ENCODE measurements around the gene CORO2A. TPM values are rescaled to one million over a fixed set of nuclear protein-coding genes. Genes with fewer than 3 reads are reported as not detected.

CORO2A gene
- total and polyA plus RNA-seq, 2 of the 4 experiments (the other 2 are of a cell fraction), result 1.9 to 2.2 TPM

- DNase-seq, result no peak
- no TSS peak for BruUV-seq (replicated peaks)
- Histone ChIP-seq H3K9me3 (ENCODE audit: control insufficient read depth, insufficient read depth, low read length) (no peaks in the 10 kb centered on the region), H2AK9ac (replicated peaks; ENCODE audit: low read depth, low read length, poor library complexity) (peak overlapping the region; percentile 58), H3K36me3 (ENCODE audit: control insufficient read depth, insufficient read depth, low read length) (peaks cover 17% of the 10 kb centered on the region), H3K27ac (ENCODE audit: insufficient read depth, low read length) (no peak overlapping the region), H3K56ac (ENCODE audit: extremely low read depth, insufficient read depth, low read length) (no peak overlapping the region; the same call in 1 of the 2 replicates), H3K9ac (ENCODE audit: low read depth, low read length) (no peak overlapping the region), H2BK5ac (ENCODE audit: low read depth, low read length, poor library complexity, severe bottlenecking) (peak overlapping the region; percentile 36), H4K8ac (ENCODE audit: low read depth in 2 of 2, low read length in 2 of 2) (no peak overlapping the region), H3K4me3 (ENCODE audit: insufficient read depth, low read depth, low read length) (no peak overlapping the region), H3K4ac (ENCODE audit: low read depth, low read length) (peak overlapping the region; percentile 29; the same call in 1 of the 2 replicates), H3K18ac (ENCODE audit: low read depth, low read length) (no peak overlapping the region), H3K23ac (ENCODE audit: low read depth, low read length) (peak overlapping the region; percentile 56), H3K9me1 (ENCODE audit: insufficient read depth, low read length) (peaks cover 19% of the 10 kb centered on the region), H3K79me1 (ENCODE audit: low read depth in 1 of 2, low read length in 2 of 2) (peaks cover 6 to 51% of the 10 kb centered on the region in 2 experiments), H3K14ac (replicated peaks; ENCODE audit: low read depth, low read length) (peak overlapping the region; percentile 69), H2BK15ac (ENCODE audit: low read depth, low read length) (no peak overlapping the region), H2BK120ac (ENCODE audit: low read depth, low read length) (no peak overlapping the region), H4K91ac (ENCODE audit: insufficient read depth, low read depth, low read length) (no peak overlapping the region), H3K27me3 (ENCODE audit: control insufficient read depth, insufficient read depth, low read length) (no peaks in the 10 kb centered on the region), H4K20me1 (ENCODE audit: insufficient read depth, low read length) (no peaks in the 10 kb centered on the region), H3K4me1 (ENCODE audit: control insufficient read depth, insufficient read depth, low read length) (peaks cover 6% of the 10 kb centered on the region), H2BK20ac (ENCODE audit: low read depth, low read length) (no peak overlapping the region; the same call in 1 of the 2 replicates), H4K5ac (ENCODE audit: low read depth, low read length) (no peak overlapping the region), H3K4me2 (ENCODE audit: low read depth, low read length) (no peak overlapping the region), H2AFZ (replicated peaks; ENCODE audit: low read length, poor library complexity) (no peak overlapping the region), H2AK5ac (ENCODE audit: low read depth, low read length) (no peak overlapping the region)
- TF ChIP-seq, protein P1, sequence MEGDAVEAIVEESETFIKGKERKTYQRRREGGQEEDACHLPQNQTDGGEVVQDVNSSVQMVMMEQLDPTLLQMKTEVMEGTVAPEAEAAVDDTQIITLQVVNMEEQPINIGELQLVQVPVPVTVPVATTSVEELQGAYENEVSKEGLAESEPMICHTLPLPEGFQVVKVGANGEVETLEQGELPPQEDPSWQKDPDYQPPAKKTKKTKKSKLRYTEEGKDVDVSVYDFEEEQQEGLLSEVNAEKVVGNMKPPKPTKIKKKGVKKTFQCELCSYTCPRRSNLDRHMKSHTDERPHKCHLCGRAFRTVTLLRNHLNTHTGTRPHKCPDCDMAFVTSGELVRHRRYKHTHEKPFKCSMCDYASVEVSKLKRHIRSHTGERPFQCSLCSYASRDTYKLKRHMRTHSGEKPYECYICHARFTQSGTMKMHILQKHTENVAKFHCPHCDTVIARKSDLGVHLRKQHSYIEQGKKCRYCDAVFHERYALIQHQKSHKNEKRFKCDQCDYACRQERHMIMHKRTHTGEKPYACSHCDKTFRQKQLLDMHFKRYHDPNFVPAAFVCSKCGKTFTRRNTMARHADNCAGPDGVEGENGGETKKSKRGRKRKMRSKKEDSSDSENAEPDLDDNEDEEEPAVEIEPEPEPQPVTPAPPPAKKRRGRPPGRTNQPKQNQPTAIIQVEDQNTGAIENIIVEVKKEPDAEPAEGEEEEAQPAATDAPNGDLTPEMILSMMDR (conservative IDR thresholded peaks at IDR 0.05; ENCODE audit: low read depth, low read length), result no peak
- TF ChIP-seq MAFK (IDR thresholded peaks at IDR 0.05; ENCODE audit: low read depth, low read length), result no peak
- TF ChIP-seq USF2 (IDR thresholded peaks at IDR 0.05; ENCODE audit: low read depth, low read length), result no peak
- TF ChIP-seq CHD1 (IDR thresholded peaks at IDR 0.05; ENCODE audit: low read depth, low read length), result no peak
- TF ChIP-seq FOS (IDR thresholded peaks at IDR 0.05; ENCODE audit: low read depth, low read length), result no peak
- TF ChIP-seq MXI1 (IDR thresholded peaks at IDR 0.05; ENCODE audit: borderline replicate concordance, low read depth, low read length), result no peak
- no peak for TF ChIP-seq RAD21 (IDR thresholded peaks at IDR 0.05; ENCODE audit: low read length)
- TF ChIP-seq, protein P2, sequence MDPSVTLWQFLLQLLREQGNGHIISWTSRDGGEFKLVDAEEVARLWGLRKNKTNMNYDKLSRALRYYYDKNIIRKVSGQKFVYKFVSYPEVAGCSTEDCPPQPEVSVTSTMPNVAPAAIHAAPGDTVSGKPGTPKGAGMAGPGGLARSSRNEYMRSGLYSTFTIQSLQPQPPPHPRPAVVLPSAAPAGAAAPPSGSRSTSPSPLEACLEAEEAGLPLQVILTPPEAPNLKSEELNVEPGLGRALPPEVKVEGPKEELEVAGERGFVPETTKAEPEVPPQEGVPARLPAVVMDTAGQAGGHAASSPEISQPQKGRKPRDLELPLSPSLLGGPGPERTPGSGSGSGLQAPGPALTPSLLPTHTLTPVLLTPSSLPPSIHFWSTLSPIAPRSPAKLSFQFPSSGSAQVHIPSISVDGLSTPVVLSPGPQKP (IDR thresholded peaks at IDR 0.05; ENCODE audit: borderline replicate concordance, low read depth, low read length), result no peak
- TF ChIP-seq SMC3 (IDR thresholded peaks at IDR 0.05; ENCODE audit: low read depth, low read length), result no peak
- TF ChIP-seq NFE2L2 (IDR thresholded peaks at IDR 0.05; ENCODE audit: low read depth, low read length), result no peak
- TF ChIP-seq CEBPB (IDR thresholded peaks at IDR 0.05; ENCODE audit: low read depth, low read length), result no peak
- no peak for TF ChIP-seq POLR2A (IDR thresholded peaks at IDR 0.05; ENCODE audit: low read depth, low read length)
- TF ChIP-seq RCOR1 (IDR thresholded peaks at IDR 0.05; ENCODE audit: insufficient replicate concordance, low read length), result no peak
- no peak for TF ChIP-seq MAZ (IDR thresholded peaks at IDR 0.05; ENCODE audit: borderline replicate concordance, low read depth, low read length)
- intact Hi-C loops (cut with micrococcal nuclease) (no loop called here), dilution Hi-C loops (cut with HindIII; ENCODE audit: low sequenced_read_pairs, unreplicated experiment) (no loop called here), in situ Hi-C loops (cut with MboI; ENCODE audit: low sequenced_read_pairs) (no loop called here)
- CTCF ChIA-PET, result interaction anchor here (0.6 to 1.2 kb wide), 3 partner anchors 14 to 319 kb away, joined by 3 read pairs; no protein-coding TSS in a partner anchor
- POLR2A ChIA-PET (ENCODE audit: unreplicated experiment), result no interaction called here
- ATAC-seq (ENCODE audit: low read depth), result no peak
- 90% methylated on average over 2 of the region's 8 CpGs; no CpG with 5 or more reads in 1 of the 2 experiments for WGBS, 2 experiments (ENCODE audit: extremely low coverage in 2 of 2, insufficient read length in 1 of 2)
Observed at GRCh38 chr9:98241357-98242300, 49.2 kb upstream of the CORO2A start.

Measured in IMR-90 (cell line).